ENCODE data around the gene FIBCD1. TPM values are rescaled to one million over a fixed set of nuclear protein-coding genes. Genes with fewer than 3 reads are reported as not detected.

FIBCD1 gene
- total RNA-seq, 4 donors from 2014 or later, result 3.3 TPM; not detected in 3

DNA sequence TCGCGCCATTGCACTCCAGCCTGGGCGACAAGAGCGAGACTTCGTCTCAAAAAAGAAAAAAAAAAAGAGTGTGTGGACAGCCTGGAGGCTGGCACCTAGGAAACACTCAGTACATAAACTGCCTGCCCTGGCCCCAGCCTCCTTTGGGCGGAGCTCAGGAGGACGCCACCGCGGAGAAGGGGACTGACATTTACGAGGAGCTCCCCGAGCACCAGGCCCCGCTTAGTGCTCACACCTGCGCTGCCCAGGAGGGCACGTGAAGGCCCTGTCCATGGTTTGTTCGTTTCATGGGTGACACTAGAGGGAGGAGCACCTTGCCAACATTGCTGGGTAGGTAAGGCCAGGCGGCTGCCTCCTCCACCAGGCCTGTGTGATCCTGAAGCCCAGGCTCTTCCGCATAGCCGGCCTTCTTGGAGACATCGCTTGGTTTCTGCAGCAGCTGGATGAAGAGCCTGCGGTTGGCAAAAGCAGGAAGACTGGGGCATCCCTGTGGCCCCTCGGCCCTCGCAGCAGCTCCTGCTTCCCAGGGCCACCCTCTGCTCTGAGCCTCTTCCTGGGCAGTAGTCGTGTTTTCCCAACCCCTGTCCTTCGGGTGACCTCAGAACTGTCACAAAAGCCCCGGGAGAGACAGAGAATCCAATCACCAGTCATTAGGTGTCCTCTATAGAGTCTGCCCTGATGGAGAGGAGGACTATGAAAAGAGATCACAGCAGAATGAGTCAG, 43.8 kb upstream of the FIBCD1 start:
- H3K27ac ChIP-seq, result no peak overlapping the region
- H3K9me3 ChIP-seq, result no peaks in the 10 kb centered on the region
- no peaks in the 10 kb centered on the region for H3K36me3 ChIP-seq
- H3K27me3 ChIP-seq, result no peaks in the 10 kb centered on the region
- no peaks in the 10 kb centered on the region for H3K4me1 ChIP-seq
- no peak overlapping the region for H3K4me3 ChIP-seq
- TF ChIP-seq, protein P1, sequence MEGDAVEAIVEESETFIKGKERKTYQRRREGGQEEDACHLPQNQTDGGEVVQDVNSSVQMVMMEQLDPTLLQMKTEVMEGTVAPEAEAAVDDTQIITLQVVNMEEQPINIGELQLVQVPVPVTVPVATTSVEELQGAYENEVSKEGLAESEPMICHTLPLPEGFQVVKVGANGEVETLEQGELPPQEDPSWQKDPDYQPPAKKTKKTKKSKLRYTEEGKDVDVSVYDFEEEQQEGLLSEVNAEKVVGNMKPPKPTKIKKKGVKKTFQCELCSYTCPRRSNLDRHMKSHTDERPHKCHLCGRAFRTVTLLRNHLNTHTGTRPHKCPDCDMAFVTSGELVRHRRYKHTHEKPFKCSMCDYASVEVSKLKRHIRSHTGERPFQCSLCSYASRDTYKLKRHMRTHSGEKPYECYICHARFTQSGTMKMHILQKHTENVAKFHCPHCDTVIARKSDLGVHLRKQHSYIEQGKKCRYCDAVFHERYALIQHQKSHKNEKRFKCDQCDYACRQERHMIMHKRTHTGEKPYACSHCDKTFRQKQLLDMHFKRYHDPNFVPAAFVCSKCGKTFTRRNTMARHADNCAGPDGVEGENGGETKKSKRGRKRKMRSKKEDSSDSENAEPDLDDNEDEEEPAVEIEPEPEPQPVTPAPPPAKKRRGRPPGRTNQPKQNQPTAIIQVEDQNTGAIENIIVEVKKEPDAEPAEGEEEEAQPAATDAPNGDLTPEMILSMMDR (IDR thresholded peaks at IDR 0.05), result no peak
- no peak for TF ChIP-seq POLR2A (IDR thresholded peaks at IDR 0.05)
- DNase-seq, result no peak

DNA sequence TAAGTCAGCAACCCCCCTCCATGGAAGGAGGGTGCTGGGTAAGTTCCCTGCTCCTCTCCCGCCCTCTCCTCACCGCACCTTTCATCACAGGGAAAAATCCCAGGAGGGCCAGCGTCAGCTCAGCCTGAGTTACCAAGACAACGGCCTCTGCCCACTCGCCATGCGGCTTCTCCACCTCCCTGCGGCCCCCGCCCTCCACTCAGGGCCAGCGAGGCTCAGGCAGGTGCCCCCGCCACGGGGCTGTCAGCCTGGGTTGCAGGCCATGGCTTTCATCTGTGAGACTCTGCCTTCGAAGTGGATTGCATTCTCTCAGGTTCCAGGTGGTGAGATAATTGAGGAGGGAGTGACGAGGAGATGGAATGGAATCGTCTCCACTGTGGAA, 42.7 kb upstream of the FIBCD1 start:
- Histone ChIP-seq H3K36me3 (no peaks in the 10 kb centered on the region), H3K9me3 (no peaks in the 10 kb centered on the region), H3K27me3 (no peaks in the 10 kb centered on the region), H3K4me3 (no peak overlapping the region), H3K4me1 (no peaks in the 10 kb centered on the region), H3K27ac (no peak overlapping the region)
- no peak for DNase-seq
- TF ChIP-seq, protein P1 (IDR thresholded peaks at IDR 0.05), result no peak
- TF ChIP-seq POLR2A (IDR thresholded peaks at IDR 0.05), result no peak

DNA sequence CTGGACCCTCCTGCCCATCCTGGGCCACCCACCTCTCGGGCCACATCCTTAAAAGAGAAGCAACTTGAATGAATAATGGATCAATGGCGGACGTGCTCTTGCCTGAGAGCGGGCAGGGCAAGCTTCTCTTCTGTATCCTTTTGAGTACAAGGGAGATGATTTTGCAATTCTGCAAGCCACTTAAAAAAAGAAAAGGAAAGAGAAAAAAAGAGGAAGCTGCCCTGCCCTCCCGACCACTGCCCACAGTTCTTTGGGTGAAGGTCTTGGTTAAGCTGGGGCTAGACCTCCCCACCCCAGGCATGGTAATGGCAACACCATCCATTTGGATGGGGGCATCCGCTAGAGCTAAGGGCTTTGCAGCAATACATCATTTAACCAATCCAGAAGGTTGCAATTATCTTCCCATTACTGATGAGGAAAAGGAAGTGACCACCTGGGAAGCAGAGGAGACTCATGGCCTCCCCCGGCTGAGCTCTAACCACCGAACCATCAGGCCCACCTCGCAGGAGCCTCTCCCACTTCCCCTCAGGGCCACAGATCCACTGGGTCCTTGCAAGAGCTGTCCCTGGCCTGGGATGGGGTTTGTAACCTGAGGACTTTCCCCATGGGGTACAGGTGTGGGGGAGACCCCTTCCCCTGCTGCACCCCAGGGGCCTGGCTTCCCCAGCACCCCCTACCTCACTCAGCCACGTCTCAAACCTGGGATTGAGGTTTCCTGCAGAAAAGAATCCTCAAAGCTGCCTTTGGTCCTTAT, 42.1 kb upstream of the FIBCD1 start:
- TF ChIP-seq POLR2A (IDR thresholded peaks at IDR 0.05), result no peak
- H3K4me3 ChIP-seq, result no peak overlapping the region
- no peaks in the 10 kb centered on the region for H3K4me1 ChIP-seq
- no peak overlapping the region for H3K27ac ChIP-seq
- no peaks in the 10 kb centered on the region for H3K27me3 ChIP-seq
- H3K36me3 ChIP-seq, result no peaks in the 10 kb centered on the region
- no peaks in the 10 kb centered on the region for H3K9me3 ChIP-seq
- no peak for DNase-seq

DNA sequence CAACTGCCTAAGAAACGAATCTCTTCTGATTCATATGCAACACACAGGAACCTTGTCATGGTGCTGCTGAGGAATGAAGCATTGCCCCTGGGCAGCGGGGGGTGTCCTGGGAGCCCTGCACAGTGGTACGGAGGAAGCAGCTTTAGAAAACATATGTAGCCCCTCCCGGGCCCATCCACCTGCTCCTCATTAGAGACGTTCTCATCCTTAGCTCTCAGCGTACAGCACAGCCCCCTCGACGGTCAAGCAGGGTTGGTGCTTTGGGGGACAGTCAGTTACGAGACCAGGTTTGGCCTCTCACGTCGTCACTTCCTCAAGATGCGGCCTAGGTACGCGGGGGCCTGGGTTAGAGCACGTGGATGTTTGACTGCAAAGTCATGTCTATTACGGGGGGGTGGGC, 41.5 kb upstream of the FIBCD1 start:
- Histone ChIP-seq H3K27me3 (no peaks in the 10 kb centered on the region), H3K9me3 (no peaks in the 10 kb centered on the region), H3K4me1 (no peaks in the 10 kb centered on the region), H3K27ac (no peak overlapping the region), H3K36me3 (no peaks in the 10 kb centered on the region), H3K4me3 (no peak overlapping the region)
- TF ChIP-seq, protein P1 (IDR thresholded peaks at IDR 0.05), result no peak
- no peak for TF ChIP-seq POLR2A (IDR thresholded peaks at IDR 0.05)
- DNase-seq, result no peak

DNA sequence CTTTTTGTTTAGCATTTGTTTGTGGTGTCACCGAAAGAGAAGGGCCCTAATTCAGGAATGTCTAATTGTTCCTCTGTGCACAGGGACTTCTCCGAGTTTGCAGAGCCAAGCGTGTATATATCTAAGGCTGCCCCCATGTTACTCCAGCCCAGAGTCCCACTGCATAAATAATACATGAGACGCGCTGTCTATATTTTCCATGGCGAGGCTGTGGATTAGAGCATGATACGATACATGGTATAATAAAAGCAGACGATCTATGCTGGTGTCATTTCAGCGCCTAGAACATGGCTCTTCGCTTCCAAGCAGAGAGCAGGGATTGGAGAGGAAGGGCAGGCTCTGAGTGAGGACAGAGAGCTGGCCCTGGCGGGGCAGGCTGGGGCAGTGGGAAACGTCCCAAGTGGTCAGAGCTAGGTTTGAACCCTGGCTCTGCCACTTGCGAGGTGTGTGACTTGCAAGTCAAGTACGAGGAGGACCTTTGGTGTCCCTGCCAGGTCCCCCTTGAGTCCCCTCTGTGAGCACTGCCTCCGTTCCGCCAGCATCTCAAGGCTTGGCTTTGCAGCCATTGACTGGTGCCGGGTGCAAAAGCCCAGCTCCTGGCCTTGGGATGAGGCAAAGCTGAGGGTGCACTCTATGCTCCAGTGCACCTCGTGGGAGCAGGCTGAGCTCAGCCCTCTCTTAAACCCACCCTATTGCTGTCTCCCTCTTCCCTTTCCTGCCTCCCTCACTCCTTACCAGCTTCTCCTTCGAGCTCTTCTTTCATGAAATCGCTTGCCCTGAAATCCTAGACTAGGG, 40.7 kb upstream of the FIBCD1 start:
- Histone ChIP-seq H3K27ac (no peak overlapping the region), H3K4me3 (no peak overlapping the region), H3K4me1 (no peaks in the 10 kb centered on the region), H3K27me3 (no peaks in the 10 kb centered on the region), H3K9me3 (no peaks in the 10 kb centered on the region), H3K36me3 (no peaks in the 10 kb centered on the region)
- no peak for DNase-seq
- TF ChIP-seq, protein P1 (IDR thresholded peaks at IDR 0.05), result no peak
- no peak for TF ChIP-seq POLR2A (IDR thresholded peaks at IDR 0.05)

DNA sequence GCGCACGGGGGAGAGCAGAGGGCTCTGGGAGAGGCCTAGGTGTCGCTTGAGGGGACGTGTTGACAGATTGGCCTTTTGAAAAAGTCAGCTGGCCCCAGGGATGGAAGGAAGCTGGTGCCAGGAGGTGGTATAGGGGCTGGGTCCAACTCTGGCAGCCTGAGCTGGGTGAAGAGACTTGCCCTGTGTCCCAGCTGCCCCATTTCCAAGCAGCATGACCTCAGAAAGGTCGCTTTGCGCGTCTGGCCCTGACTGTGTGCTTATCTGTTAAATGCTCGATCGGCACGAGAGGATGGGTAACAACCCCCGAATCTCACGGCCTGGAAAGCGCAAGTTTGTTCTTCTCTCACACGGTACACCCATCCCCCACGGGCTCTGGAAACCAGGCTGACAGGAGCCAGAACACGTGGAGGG, 38.8 kb upstream of the FIBCD1 start:
- no peak for DNase-seq
- Histone ChIP-seq H3K27me3 (no peaks in the 10 kb centered on the region), H3K4me1 (no peaks in the 10 kb centered on the region), H3K4me3 (no peak overlapping the region), H3K27ac (no peak overlapping the region), H3K36me3 (no peaks in the 10 kb centered on the region), H3K9me3 (no peaks in the 10 kb centered on the region)
- no peak for TF ChIP-seq POLR2A (IDR thresholded peaks at IDR 0.05)
- TF ChIP-seq, protein P1 (IDR thresholded peaks at IDR 0.05), result no peak
